ENCODE measurements around the gene MCC.

The MCC gene

GRCh38 chr5:113127021-113127420 is 361.2 kb downstream of the MCC start:
- DNase-seq = no peak

GRCh38 chr5:113125371-113125770 is 362.9 kb downstream of the MCC start:
- no peak for DNase-seq

GRCh38 chr5:113124914-113125313 is 363.3 kb downstream of the MCC start:
- DNase-seq = no peak

GRCh38 chr5:113124265-113124664 is 364.0 kb downstream of the MCC start:
- no peak for DNase-seq

- no peak for DNase-seq
These were observed 364.6 kb downstream of the MCC start for GRCh38 chr5:113123618-113124017.

GRCh38 chr5:113122053-113122452 is 366.2 kb downstream of the MCC start:
- no peak for DNase-seq

- no peak for DNase-seq
These were observed 368.9 kb downstream of the MCC start for GRCh38 chr5:113119246-113119924.

- DNase-seq = no peak
These were observed 369.5 kb downstream of the MCC start for GRCh38 chr5:113118765-113119164.

GRCh38 chr5:113118298-113118697 is 370.0 kb downstream of the MCC start:
- DNase-seq = no peak

GRCh38 chr5:113117543-113118115 is 370.6 kb downstream of the MCC start:
- DNase-seq = no peak

- no peak for DNase-seq
These were observed 372.3 kb downstream of the MCC start for GRCh38 chr5:113115956-113116355.

GRCh38 chr5:113115061-113115460 is 373.2 kb downstream of the MCC start:
- DNase-seq = no peak

GRCh38 chr5:113114559-113114958 is 373.7 kb downstream of the MCC start:
- no peak for DNase-seq

GRCh38 chr5:113112435-113112834 is 375.8 kb downstream of the MCC start:
- DNase-seq = no peak

- DNase-seq = no peak
These were observed 378.1 kb downstream of the MCC start for GRCh38 chr5:113110117-113110516.

GRCh38 chr5:113109344-113109743 is 378.9 kb downstream of the MCC start:
- no peak for DNase-seq

GRCh38 chr5:113108485-113108884 is 379.8 kb downstream of the MCC start:
- DNase-seq = no peak

- no peak for DNase-seq
These were observed 381.4 kb downstream of the MCC start for GRCh38 chr5:113106821-113107220.

- no peak for DNase-seq
These were observed 382.5 kb downstream of the MCC start for GRCh38 chr5:113105693-113106280.

- no peak for DNase-seq
These were observed 384.9 kb downstream of the MCC start for GRCh38 chr5:113103330-113103729.

- DNase-seq = no peak
These were observed 386.1 kb downstream of the MCC start for GRCh38 chr5:113102121-113102531.

GRCh38 chr5:113100981-113101380 is 387.3 kb downstream of the MCC start:
- no peak for DNase-seq

GRCh38 chr5:113099822-113100221 is 388.4 kb downstream of the MCC start:
- no peak for DNase-seq

GRCh38 chr5:113098378-113098777 is 389.9 kb downstream of the MCC start:
- no peak for DNase-seq

- no peak for DNase-seq
These were observed 392.4 kb downstream of the MCC start for GRCh38 chr5:113095831-113096230.

Measured in activated gamma-delta T cell (primary cell).